NCI-H146 (cell line): ENCODE measurements around the gene RND2.

ENCODE experiments used
- DNase-seq: peaks from one replicate; lab custom pipeline; 2025; lab: John Stamatoyannopoulos, UW

The RND2 gene

DNA sequence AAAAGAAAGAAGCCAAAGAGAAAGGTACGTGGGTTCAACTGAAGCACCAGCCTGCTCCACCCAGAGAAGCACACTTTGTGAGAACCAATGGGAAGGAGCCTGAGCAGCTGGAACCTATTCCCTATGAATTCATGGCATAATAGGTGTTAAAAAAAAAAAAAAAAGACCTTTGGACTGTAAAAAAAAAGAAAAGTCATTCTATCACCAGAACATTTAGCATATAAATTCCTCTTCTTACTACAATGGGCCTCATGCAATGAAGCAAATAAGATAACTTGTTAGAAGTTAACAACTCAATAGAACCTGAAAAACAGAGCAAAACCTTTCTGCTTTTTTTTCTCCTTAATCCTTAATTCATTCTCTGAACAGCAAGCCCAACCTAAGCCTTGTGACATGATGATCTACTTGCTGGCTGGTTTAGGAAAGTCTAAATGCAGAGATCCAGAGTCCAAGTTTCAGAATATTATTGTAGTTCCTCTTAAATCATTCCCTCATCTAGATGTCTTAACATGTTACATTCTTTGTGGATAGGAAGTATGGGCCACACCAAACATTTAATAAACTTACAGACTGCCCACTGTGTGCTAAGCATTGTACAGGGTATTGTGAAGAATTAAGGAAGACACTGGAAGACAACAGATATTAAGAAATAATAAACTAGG is 54.7 kb downstream of the RND2 start:
- no peak for DNase-seq
